BE2C (cell line): ENCODE measurements around the gene B4GALNT3.

Experiments used
- DNase-seq: peaks from one replicate; pipeline ENCODE4 v3.0.0-alpha.2; 2020
- H3K27me3 ChIP-seq: fragments of 250-450 bp; sonication (Bioruptor Pico); 2 replicates; pipeline ENCODE4 v1.5.1; 2020; ENCODE audit warnings: mild to moderate bottlenecking
- H3K36me3 ChIP-seq: fragments of 250-450 bp; sonication (Bioruptor Pico); 2 replicates; pipeline ENCODE4 v1.5.1; 2020; ENCODE audit warnings: mild to moderate bottlenecking
- H3K4me1 ChIP-seq: fragments of 250-450 bp; sonication (Bioruptor Pico); 2 replicates; pipeline ENCODE4 v1.5.1; 2020
- H3K4me3 ChIP-seq: 2 replicates; pipeline ENCODE4 v1.5.1; 2011; ENCODE audit warnings: low read depth, low read length
- H3K9me3 ChIP-seq: fragments of 250-450 bp; sonication (Bioruptor Pico); 2 replicates; pipeline ENCODE4 v1.5.1; 2020
- CTCF ChIP-seq: IDR thresholded peaks from 2 replicates; pipeline ENCODE4 v1.5.1; 2012; ENCODE audit warnings: mild to moderate bottlenecking, low read depth, low read length

The B4GALNT3 gene

GRCh38 chr12:520119-520518, 60.4 kb downstream of the B4GALNT3 start:
- TF ChIP-seq CTCF, result no peak
- Histone ChIP-seq H3K27me3 (peaks cover 54% of the 10 kb centered on the region), H3K4me3 (no peak overlapping the region), H3K36me3 (no peaks in the 10 kb centered on the region), H3K4me1 (no peaks in the 10 kb centered on the region), H3K9me3 (no peaks in the 10 kb centered on the region)
- DNase-seq, result no peak

GRCh38 chr12:522692-523378, 63.1 kb downstream of the B4GALNT3 start:
- H3K4me1 ChIP-seq, result no peaks in the 10 kb centered on the region
- H3K4me3 ChIP-seq, result no peak overlapping the region
- peaks cover 28% of the 10 kb centered on the region for H3K27me3 ChIP-seq
- DNase-seq, result no peak
- H3K36me3 ChIP-seq, result no peaks in the 10 kb centered on the region
- no peaks in the 10 kb centered on the region for H3K9me3 ChIP-seq
- TF ChIP-seq CTCF, result no peak

- H3K9me3 ChIP-seq, result no peaks in the 10 kb centered on the region
- no peak for DNase-seq
- H3K27me3 ChIP-seq, result peaks cover 13% of the 10 kb centered on the region; the same call in 1 of the 2 replicates
- H3K36me3 ChIP-seq, result no peaks in the 10 kb centered on the region
- no peaks in the 10 kb centered on the region for H3K4me1 ChIP-seq
- no peak overlapping the region for H3K4me3 ChIP-seq
- no peak for TF ChIP-seq CTCF
Observed at GRCh38 chr12:524167-524951, 64.6 kb downstream of the B4GALNT3 start.

- no peak for DNase-seq
- no peak for TF ChIP-seq CTCF
- peaks cover under 1% of the 10 kb centered on the region; the same call in 1 of the 2 replicates for H3K27me3 ChIP-seq
Observed at GRCh38 chr12:526089-526488, 66.3 kb downstream of the B4GALNT3 start.

GRCh38 chr12:527241-527640, 67.5 kb downstream of the B4GALNT3 start:
- Histone ChIP-seq H3K27me3 (no peaks in the 10 kb centered on the region), H3K36me3 (no peaks in the 10 kb centered on the region), H3K4me1 (no peaks in the 10 kb centered on the region), H3K9me3 (no peaks in the 10 kb centered on the region), H3K4me3 (no peak overlapping the region)
- DNase-seq, result no peak
- TF ChIP-seq CTCF, result no peak

More at GRCh38 chr12:526089-526488, 66.3 kb downstream of the B4GALNT3 start:
- Histone ChIP-seq H3K4me1 (no peaks in the 10 kb centered on the region), H3K9me3 (no peaks in the 10 kb centered on the region), H3K4me3 (no peak overlapping the region), H3K36me3 (no peaks in the 10 kb centered on the region)

- Histone ChIP-seq H3K4me3 (no peak overlapping the region), H3K4me1 (no peaks in the 10 kb centered on the region), H3K36me3 (no peaks in the 10 kb centered on the region), H3K9me3 (no peaks in the 10 kb centered on the region), H3K27me3 (no peaks in the 10 kb centered on the region)
- no peak for DNase-seq
- no peak for TF ChIP-seq CTCF
Observed at GRCh38 chr12:527729-528128, 68.0 kb downstream of the B4GALNT3 start.
